ENCODE measurements around the gene TAP1. TPM values are rescaled to one million over a fixed set of nuclear protein-coding genes. Genes with fewer than 3 reads are reported as not detected.

Gene TAP1
- total and polyA plus RNA-seq, 2 of the 8 experiments (the other 6 are each of a cell fraction or from before 2014, with no cell fraction given), result 16.8 to 22.0 TPM

GRCh38 chr6:32827025-32827424, 26.5 kb downstream of the TAP1 start:
- no peak overlapping the region for H3K56ac ChIP-seq (replicated peaks; ENCODE audit: insufficient read length, low read depth, low read length)
- TF ChIP-seq KDM4A (IDR thresholded peaks at IDR 0.05; ENCODE audit: low read depth, low read length, severe bottlenecking) (no peak), JUND (IDR thresholded peaks at IDR 0.05; ENCODE audit: low read length) (no peak), E2F6 (IDR thresholded peaks at IDR 0.05) (no peak), SP2 (IDR thresholded peaks at IDR 0.05; ENCODE audit: low read length) (no peak), RFX5 (IDR thresholded peaks at IDR 0.05; ENCODE audit: borderline replicate concordance, low read depth, low read length) (no peak), ATF2 (IDR thresholded peaks at IDR 0.05; ENCODE audit: low read length) (no peak), GTF2F1 (IDR thresholded peaks at IDR 0.05; ENCODE audit: borderline replicate concordance, low read depth, low read length) (no peak), BRCA1 (IDR thresholded peaks at IDR 0.05; ENCODE audit: low read depth, low read length) (no peak), RAD21 (IDR thresholded peaks at IDR 0.05 in 1 of 2, conservative IDR thresholded peaks at IDR 0.05 in 1 of 2; ENCODE audit: low read depth in 2 of 2, low read length in 2 of 2) (no peak), ASH2L (IDR thresholded peaks at IDR 0.05; ENCODE audit: low read length) (no peak)

More at GRCh38 chr6:32827025-32827424, 26.5 kb downstream of the TAP1 start:
- no peak for DNase-seq (ENCODE audit: low read depth in 1 of 2, low spot score in 2 of 2)
- no peak overlapping the region for H4K8ac ChIP-seq (ENCODE audit: extremely low read depth, insufficient read depth, low read length)
- H4K20me1 ChIP-seq (replicated peaks in 1 of 2; ENCODE audit: control insufficient read depth in 1 of 2, insufficient read depth in 2 of 2, low read length in 2 of 2), result no peaks in the 10 kb centered on the region
- WGBS, 2 experiments (ENCODE audit: extremely low coverage in 1 of 2, insufficient coverage in 1 of 2, insufficient read length in 1 of 2, insufficient replicate concordance in 2 of 2, low coverage in 1 of 2, low lambda C conversion rate in 2 of 2, missing lambda C conversion rate in 1 of 2), result 88% methylated on average over 3 of the region's 3 CpGs; no CpG with 5 or more reads in 1 of the 2 experiments
- H3K79me1 ChIP-seq (ENCODE audit: low read depth, low read length), result no peaks in the 10 kb centered on the region
- no peaks in the 10 kb centered on the region for H3K9me3 ChIP-seq (ENCODE audit: insufficient read depth in 2 of 2, low read depth in 1 of 2, low read length in 1 of 2)
- POLR2A ChIA-PET (ENCODE audit: partially characterized antibody), result interaction anchor here (4.1 to 5.4 kb wide), 2 partner anchors 11 to 143 kb away, joined by 13 to 21 read pairs; partner anchors contain the start of gene TAP2
- H3K18ac ChIP-seq (ENCODE audit: extremely low read depth, low read length), result no peak overlapping the region
- H3K79me2 ChIP-seq (ENCODE audit: control insufficient read depth in 1 of 2, insufficient read depth in 2 of 2, low read length in 2 of 2), result no peaks in the 10 kb centered on the region
- H3K14ac ChIP-seq (ENCODE audit: insufficient read length), result no peak overlapping the region
- no peak overlapping the region for H3K23ac ChIP-seq (ENCODE audit: insufficient read length)
- no peak overlapping the region for H2BK20ac ChIP-seq (ENCODE audit: low read length)
- H2BK15ac ChIP-seq (ENCODE audit: low read length), result no peak overlapping the region
- peaks cover 0 to 2% (median 0%) of the 10 kb centered on the region in 4 experiments; a peak in 4 of 8 replicates for H3K36me3 ChIP-seq (ENCODE audit: control insufficient read depth in 2 of 4, insufficient read depth in 4 of 4, low read length in 3 of 4)
- no peak overlapping the region for H3K9ac ChIP-seq (replicated peaks in 1 of 4; ENCODE audit: extremely low read depth in 1 of 4, low read depth in 3 of 4, low read length in 3 of 4)
- no peak overlapping the region for H3K27ac ChIP-seq (ENCODE audit: low read depth, low read length)
- peaks cover 0 to 4% (median 0%) of the 10 kb centered on the region in 4 experiments; a peak in 1 of 7 replicates for H3K4me1 ChIP-seq (replicated peaks in 1 of 4; ENCODE audit: control insufficient read depth in 3 of 4, insufficient read depth in 4 of 4, low read length in 3 of 4)
- CTCF ChIA-PET (ENCODE audit: partially characterized antibody), result interaction anchor here (0.6 to 6.8 kb wide), 13 partner anchors 11 to 157 kb away, joined by 3 to 63 read pairs (median 6); partner anchors contain the start of gene TAP2
- H4K5ac ChIP-seq (ENCODE audit: insufficient read length, low read depth, low read length), result no peak overlapping the region
- no peak overlapping the region for H3K4ac ChIP-seq (replicated peaks; ENCODE audit: insufficient read length, low read depth, low read length)
- H2AFZ ChIP-seq (ENCODE audit: low read length), result no peak overlapping the region
- no peak overlapping the region for H2BK120ac ChIP-seq (replicated peaks; ENCODE audit: low read depth, low read length)
- no peak overlapping the region for H3K4me3 ChIP-seq (ENCODE audit: extremely low read depth in 1 of 4, insufficient read depth in 2 of 4, low read depth in 3 of 4, low read length in 4 of 4)
- H3K23me2 ChIP-seq (ENCODE audit: low read depth, low read length), result no peaks in the 10 kb centered on the region; the same call in 1 of the 2 replicates
- H3K4me2 ChIP-seq (ENCODE audit: insufficient read depth in 1 of 2, low read depth in 2 of 2, low read length in 2 of 2), result no peak overlapping the region
- H2BK5ac ChIP-seq (ENCODE audit: low read depth, low read length), result no peak overlapping the region
- no peak overlapping the region for H4K91ac ChIP-seq (replicated peaks; ENCODE audit: insufficient read length, low read length)
- no peak overlapping the region for H2BK12ac ChIP-seq (ENCODE audit: low read depth, low read length)
- FAIRE-seq, result no peak
- no peaks in the 10 kb centered on the region for H3K27me3 ChIP-seq (replicated peaks in 1 of 4; ENCODE audit: control insufficient read depth in 3 of 4, extremely low read depth in 1 of 4, insufficient read depth in 3 of 4, low read length in 3 of 4)
- H2AK5ac ChIP-seq (ENCODE audit: low read depth, low read length), result no peak overlapping the region

Data from H1 (cell line).